Lung (tissue), 12 donors: ENCODE data around the gene ZBTB38. TPM values are rescaled to one million over a fixed set of nuclear protein-coding genes. Genes with fewer than 3 reads are reported as not detected.

Source experiments
- ATAC-seq: fragments of 200-7000 bp; cut with Tn5 transposase; one replicate; pipeline ENCODE4 v1.9.1; 2020; ENCODE audit warnings: moderate number of reproducible peaks; ENCODE audit not compliant: insufficient read depth, low FRiP score
- DNase-seq, 3 donors: peaks; one replicate each; pipeline ENCODE4 v3.0.0-alpha.2; 2013 to 2017
- H3K27ac ChIP-seq, 2 donors: one replicate each; pipeline ENCODE4 v1.5.1; 2013; ENCODE audit warnings: mild to moderate bottlenecking in 2 of 2, moderate library complexity in 2 of 2, control low read depth in 1 of 2, inconsistent platforms in 1 of 2, low read depth in 1 of 2, low read length in 1 of 2
- H3K27me3 ChIP-seq, 3 donors: one replicate each; pipeline ENCODE4 v1.5.1; 2013; ENCODE audit warnings: low read length in 2 of 3; ENCODE audit not compliant: control insufficient read depth in 3 of 3, insufficient read depth in 3 of 3
- H3K36me3 ChIP-seq, 4 donors: one replicate each; pipeline ENCODE4 v1.5.1; 2013; ENCODE audit warnings: low read length in 4 of 4, mild to moderate bottlenecking in 1 of 4, moderate library complexity in 1 of 4; ENCODE audit not compliant: control insufficient read depth in 4 of 4, insufficient read depth in 4 of 4
- H3K4me1 ChIP-seq, 5 donors: one replicate each; pipeline ENCODE4 v1.5.1; 2013; ENCODE audit warnings: low read length in 5 of 5, mild to moderate bottlenecking in 2 of 5, moderate library complexity in 1 of 5; ENCODE audit not compliant: control insufficient read depth in 5 of 5, insufficient read depth in 5 of 5
- H3K4me3 ChIP-seq: one replicate; pipeline ENCODE4 v1.5.1; 2013; ENCODE audit warnings: mild to moderate bottlenecking, control low read depth, moderate library complexity
- H3K9ac ChIP-seq, 2 donors: one replicate each; pipeline ENCODE4 v1.5.1; 2013; ENCODE audit warnings: low read length in 2 of 2, control low read depth in 1 of 2; ENCODE audit not compliant: insufficient read depth in 1 of 2
- H3K9me3 ChIP-seq, 4 donors: one replicate each; pipeline ENCODE4 v1.5.1; 2013; ENCODE audit warnings: low read length in 3 of 4, mild to moderate bottlenecking in 1 of 4, moderate library complexity in 1 of 4; ENCODE audit not compliant: control insufficient read depth in 4 of 4, insufficient read depth in 3 of 4
- WGBS, 2 donors: extraction: QIAGEN DNeasy Blood & Tissue Kit; methylation state at CpG; one replicate each; pipeline ENCODE4 v1.1.7; 2013; 5-methylcytosine and 5-hydroxymethylcytosine counted together
- polyA plus RNA-seq, 2 donors: library from polyadenylated mRNA; stranded (reverse); fragments of 200-250 nt; gene quantifications; one replicate each; pipeline ENCODE4 v1.2.1, GENCODE V29; 2013
- total RNA-seq, 2 donors: library from RNA; depleted of rRNA in 1 of 2; stranded (reverse); fragments of >200 nt in 1 of 2; gene quantifications; one replicate each; pipeline ENCODE4 v1.2.1, GENCODE V29; 2014 to 2021
- TF ChIP-seq, protein P1 (sequence below): IDR thresholded peaks from 2 replicates; pipeline ENCODE4 v1.5.1; 2012; ENCODE audit warnings: mild to moderate bottlenecking; ENCODE audit errors: control extremely low read depth, extremely low read depth
- donor health status: control.
- donor health status: control.
- donor health status: Bipolar disorder and iron deficiency.
- donor health status: healthy.
- donor health status: DM: yes; HTN: yes; CAD: no.

Gene ZBTB38
- total and polyA plus RNA-seq, 4 donors: 9.3 to 111 (median 53.5) TPM

DNA sequence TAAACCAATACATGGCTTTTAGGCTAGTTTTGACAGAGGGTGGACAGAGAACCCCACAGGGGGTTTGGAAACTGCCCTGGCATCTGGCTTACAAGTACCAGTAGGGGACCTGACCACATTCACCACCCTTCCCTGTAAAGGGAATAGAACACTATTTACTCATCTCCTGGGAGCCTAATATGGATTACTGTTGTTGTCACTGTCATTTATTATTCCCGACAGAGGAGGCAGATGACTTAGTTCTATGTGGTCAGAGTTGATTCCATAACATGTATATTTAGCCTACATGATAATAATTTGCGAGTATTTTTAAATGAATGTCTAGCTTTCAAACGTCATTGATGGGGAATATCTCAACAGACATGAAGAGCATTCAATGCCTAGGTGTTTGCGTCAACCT, 15.9 kb downstream of the ZBTB38 start:
- WGBS, 2 donors: 79 to 86% methylated on average over 4 of the region's 4 CpGs
- Histone ChIP-seq H3K4me1 (peaks cover 2 to 69% (median 29%) of the 10 kb centered on the region in 5 donors), H3K27ac (peak overlapping the region in 1 of 2 donors; percentile 57), H3K27me3 (no peaks in the 10 kb centered on the region), H3K36me3 (peaks cover 0 to 17% (median 9%) of the 10 kb centered on the region in 4 donors), H3K4me3 (no peak overlapping the region), H3K9me3 (peaks cover 0 to 2% (median 0%) of the 10 kb centered on the region in 4 donors), H3K9ac (peak overlapping the region in 1 of 2 donors; percentile 67)
- TF ChIP-seq, protein P1, sequence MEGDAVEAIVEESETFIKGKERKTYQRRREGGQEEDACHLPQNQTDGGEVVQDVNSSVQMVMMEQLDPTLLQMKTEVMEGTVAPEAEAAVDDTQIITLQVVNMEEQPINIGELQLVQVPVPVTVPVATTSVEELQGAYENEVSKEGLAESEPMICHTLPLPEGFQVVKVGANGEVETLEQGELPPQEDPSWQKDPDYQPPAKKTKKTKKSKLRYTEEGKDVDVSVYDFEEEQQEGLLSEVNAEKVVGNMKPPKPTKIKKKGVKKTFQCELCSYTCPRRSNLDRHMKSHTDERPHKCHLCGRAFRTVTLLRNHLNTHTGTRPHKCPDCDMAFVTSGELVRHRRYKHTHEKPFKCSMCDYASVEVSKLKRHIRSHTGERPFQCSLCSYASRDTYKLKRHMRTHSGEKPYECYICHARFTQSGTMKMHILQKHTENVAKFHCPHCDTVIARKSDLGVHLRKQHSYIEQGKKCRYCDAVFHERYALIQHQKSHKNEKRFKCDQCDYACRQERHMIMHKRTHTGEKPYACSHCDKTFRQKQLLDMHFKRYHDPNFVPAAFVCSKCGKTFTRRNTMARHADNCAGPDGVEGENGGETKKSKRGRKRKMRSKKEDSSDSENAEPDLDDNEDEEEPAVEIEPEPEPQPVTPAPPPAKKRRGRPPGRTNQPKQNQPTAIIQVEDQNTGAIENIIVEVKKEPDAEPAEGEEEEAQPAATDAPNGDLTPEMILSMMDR: no peak
- DNase-seq: no peak
- no peak for ATAC-seq

DNA sequence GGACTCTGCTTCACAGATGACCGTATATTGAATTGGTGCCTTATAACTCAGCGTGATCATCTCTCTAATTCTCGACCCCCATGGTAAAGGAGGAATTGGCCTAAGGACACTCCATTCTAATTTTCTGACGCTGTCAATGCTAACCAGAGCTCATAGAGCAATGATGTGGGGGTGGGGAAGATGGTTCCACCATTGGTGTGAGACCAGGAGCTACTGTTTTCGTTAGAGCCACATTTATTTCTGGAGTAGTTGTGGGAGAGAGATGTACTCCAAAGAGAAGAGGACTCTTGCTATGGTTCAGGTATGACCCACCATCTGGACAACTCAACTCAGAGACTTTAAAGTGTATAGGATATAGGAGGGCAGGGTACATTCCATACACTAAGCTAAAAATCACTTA, 16.3 kb downstream of the ZBTB38 start:
- no peaks in the 10 kb centered on the region for H3K9me3 ChIP-seq
- H3K4me3 ChIP-seq: no peak overlapping the region
- H3K4me1 ChIP-seq: peaks cover 0 to 69% (median 25%) of the 10 kb centered on the region in 5 donors
- no peak for ATAC-seq
- peaks cover 0 to 17% (median 9%) of the 10 kb centered on the region in 4 donors for H3K36me3 ChIP-seq
- 93% methylated on average over 5 of the region's 5 CpGs for WGBS, 2 donors
- DNase-seq: peak in 2 of 3 donors; percentile 30 to 43
- TF ChIP-seq, protein P1: no peak
- no peaks in the 10 kb centered on the region for H3K27me3 ChIP-seq
- peak overlapping the region in 1 of 2 donors; percentile 47 for H3K27ac ChIP-seq
- H3K9ac ChIP-seq: peak overlapping the region in 1 of 2 donors; percentile 98

GRCh38 chr3:141385406-141386125, 17.3 kb downstream of the ZBTB38 start:
- Histone ChIP-seq H3K9ac (peak overlapping the region in 1 of 2 donors; percentile 98), H3K27ac (no peak overlapping the region), H3K36me3 (peaks cover 0 to 19% (median 9%) of the 10 kb centered on the region in 4 donors), H3K4me1 (peaks cover 0 to 61% (median 15%) of the 10 kb centered on the region in 5 donors), H3K4me3 (no peak overlapping the region), H3K27me3 (no peaks in the 10 kb centered on the region), H3K9me3 (no peaks in the 10 kb centered on the region)
- TF ChIP-seq, protein P1: no peak
- peak; percentile 80 to 92 (median 91) for DNase-seq
- no peak for ATAC-seq
- 63 to 78% methylated on average over 8 of the region's 8 CpGs for WGBS, 2 donors
